ENCODE data around the gene ATOH8. TPM values are rescaled to one million over a fixed set of nuclear protein-coding genes. Genes with fewer than 3 reads are reported as not detected.

ATOH8 gene
- total RNA-seq, 4 donors from 2014 or later: 39.8 to 137 (median 61.9) TPM

- no peak for TF ChIP-seq CTCF (IDR thresholded peaks at IDR 0.05; ENCODE audit: low read depth)
These were observed 69.0 kb downstream of the ATOH8 start for GRCh38 chr2:85822766-85823165.

- no peak for TF ChIP-seq CTCF (IDR thresholded peaks at IDR 0.05; ENCODE audit: low read depth)
These were observed 70.2 kb downstream of the ATOH8 start for GRCh38 chr2:85823951-85824350.

- TF ChIP-seq CTCF (IDR thresholded peaks at IDR 0.05; ENCODE audit: low read depth): no peak
These were observed 73.4 kb downstream of the ATOH8 start for GRCh38 chr2:85826990-85827878.

DNA sequence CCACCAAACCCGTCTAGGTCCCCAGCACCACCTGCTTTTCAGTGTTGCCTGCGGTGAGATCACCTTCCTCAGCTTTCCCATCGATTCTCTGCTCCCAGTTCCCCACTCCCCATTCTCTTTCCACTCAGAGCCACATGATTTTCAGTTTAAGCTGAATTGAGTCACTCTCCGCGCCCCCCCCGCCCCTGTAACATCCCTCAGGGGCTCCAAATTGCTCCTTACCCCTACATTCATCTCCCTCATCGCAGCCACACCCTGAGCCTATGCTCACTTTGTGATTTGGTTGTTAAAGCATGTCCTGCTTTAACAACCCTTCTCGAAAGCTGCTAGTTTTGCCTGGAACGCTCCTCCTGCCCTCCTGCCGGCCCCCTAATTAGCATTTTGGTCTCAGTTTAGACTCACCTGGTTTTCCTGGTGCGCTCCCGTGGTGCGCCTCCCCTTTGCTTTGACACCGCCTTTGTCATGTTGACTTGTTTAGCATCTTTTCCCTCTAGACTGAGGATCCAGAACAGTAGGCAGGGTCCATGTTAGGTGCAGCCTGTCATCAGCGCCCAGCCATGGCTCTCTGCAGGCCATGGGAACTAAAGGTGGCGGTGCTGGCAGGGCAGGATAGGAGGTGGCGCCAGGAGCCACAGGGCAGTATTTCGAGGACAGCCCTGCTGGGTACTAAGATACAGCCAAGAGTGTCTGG is 74.2 kb downstream of the ATOH8 start:
- no peak for TF ChIP-seq CTCF (IDR thresholded peaks at IDR 0.05; ENCODE audit: low read depth)

DNA sequence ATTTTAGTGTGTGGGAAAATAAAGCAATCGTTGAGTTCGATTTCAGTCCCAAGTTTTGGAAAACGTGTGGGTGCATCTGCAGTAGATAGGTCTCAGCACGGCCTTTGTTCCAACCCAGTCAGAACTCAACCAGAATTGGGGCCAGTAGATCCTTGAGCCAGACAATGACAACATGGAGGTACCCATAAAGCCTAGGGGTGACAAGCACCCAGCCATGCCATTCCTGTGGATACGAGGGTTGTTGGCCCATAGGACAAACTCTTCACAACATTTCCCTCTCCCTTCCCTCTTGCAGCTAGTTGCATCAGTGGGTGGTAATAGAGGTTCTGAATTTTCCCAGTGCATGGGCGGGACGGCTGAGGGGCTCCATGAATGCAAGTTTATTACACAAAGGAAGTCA is 74.9 kb downstream of the ATOH8 start:
- no peak for TF ChIP-seq CTCF (IDR thresholded peaks at IDR 0.05; ENCODE audit: low read depth)

DNA sequence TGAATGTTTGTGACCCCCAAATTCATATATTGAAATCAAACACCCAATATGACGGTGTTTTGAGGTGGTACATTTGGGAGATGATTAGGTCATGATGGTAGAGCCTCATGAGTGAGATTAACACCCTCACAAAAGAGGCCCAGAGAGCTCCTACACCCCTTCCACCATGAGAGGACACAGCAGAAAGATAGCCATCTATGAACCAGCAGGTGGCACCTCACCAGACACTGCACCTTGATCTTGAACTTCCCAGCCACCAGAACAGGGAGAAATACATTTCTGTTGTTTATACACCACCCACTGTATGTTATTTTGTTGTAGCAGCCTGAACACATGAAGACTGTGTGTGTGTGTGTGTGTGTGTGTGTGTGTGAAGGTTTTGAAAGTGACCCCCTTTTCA is 76.9 kb downstream of the ATOH8 start:
- TF ChIP-seq CTCF (IDR thresholded peaks at IDR 0.05; ENCODE audit: low read depth): no peak

- TF ChIP-seq CTCF (IDR thresholded peaks at IDR 0.05; ENCODE audit: low read depth): no peak
These were observed 77.9 kb downstream of the ATOH8 start for GRCh38 chr2:85831735-85832134.

Data from subcutaneous adipose tissue (tissue), 4 donors.